ENCODE data around the gene MAN2A1.
A peak's percentile ranks its signal among the peaks of the same experiment; 100 is the strongest.

Gene MAN2A1

DNA sequence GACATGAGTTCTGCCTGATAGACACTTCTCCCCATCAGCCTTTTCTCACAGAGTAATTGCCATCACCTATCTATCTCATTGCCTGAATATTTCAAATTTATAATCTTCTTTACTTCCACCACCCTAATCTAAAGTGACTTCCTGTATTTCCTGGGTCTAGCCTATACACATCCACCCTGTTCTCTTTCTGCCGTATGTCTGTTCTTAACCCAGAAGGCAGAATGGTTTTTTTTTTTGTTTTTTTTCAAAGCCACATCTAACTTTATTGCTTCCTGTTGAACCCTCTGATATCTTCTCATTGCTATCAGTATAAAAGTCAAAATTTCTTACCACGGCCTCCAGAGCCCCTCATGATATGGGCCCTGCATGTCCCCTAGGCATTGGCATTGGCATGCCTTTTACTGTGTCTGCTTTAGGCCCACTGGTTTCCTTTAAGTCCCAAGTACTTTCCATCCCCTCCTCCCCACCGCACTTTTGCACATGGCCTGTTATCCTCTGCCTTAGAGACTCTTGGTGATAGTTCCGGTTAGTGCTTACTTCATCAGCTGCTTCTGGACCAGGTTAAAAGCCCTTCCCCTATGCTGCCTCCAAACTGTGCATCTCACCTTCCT lies 159.9 kb downstream of the MAN2A1 start:
- TF ChIP-seq, protein P1, sequence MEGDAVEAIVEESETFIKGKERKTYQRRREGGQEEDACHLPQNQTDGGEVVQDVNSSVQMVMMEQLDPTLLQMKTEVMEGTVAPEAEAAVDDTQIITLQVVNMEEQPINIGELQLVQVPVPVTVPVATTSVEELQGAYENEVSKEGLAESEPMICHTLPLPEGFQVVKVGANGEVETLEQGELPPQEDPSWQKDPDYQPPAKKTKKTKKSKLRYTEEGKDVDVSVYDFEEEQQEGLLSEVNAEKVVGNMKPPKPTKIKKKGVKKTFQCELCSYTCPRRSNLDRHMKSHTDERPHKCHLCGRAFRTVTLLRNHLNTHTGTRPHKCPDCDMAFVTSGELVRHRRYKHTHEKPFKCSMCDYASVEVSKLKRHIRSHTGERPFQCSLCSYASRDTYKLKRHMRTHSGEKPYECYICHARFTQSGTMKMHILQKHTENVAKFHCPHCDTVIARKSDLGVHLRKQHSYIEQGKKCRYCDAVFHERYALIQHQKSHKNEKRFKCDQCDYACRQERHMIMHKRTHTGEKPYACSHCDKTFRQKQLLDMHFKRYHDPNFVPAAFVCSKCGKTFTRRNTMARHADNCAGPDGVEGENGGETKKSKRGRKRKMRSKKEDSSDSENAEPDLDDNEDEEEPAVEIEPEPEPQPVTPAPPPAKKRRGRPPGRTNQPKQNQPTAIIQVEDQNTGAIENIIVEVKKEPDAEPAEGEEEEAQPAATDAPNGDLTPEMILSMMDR (conservative IDR thresholded peaks at IDR 0.05; ENCODE audit: control insufficient read depth, insufficient read depth, low read depth, low read length): no peak
- no peak overlapping the region for H3K4me3 ChIP-seq (ENCODE audit: control insufficient read depth, low read depth, low read length)
- DNase-seq (ENCODE audit: low read depth): no peak

DNA sequence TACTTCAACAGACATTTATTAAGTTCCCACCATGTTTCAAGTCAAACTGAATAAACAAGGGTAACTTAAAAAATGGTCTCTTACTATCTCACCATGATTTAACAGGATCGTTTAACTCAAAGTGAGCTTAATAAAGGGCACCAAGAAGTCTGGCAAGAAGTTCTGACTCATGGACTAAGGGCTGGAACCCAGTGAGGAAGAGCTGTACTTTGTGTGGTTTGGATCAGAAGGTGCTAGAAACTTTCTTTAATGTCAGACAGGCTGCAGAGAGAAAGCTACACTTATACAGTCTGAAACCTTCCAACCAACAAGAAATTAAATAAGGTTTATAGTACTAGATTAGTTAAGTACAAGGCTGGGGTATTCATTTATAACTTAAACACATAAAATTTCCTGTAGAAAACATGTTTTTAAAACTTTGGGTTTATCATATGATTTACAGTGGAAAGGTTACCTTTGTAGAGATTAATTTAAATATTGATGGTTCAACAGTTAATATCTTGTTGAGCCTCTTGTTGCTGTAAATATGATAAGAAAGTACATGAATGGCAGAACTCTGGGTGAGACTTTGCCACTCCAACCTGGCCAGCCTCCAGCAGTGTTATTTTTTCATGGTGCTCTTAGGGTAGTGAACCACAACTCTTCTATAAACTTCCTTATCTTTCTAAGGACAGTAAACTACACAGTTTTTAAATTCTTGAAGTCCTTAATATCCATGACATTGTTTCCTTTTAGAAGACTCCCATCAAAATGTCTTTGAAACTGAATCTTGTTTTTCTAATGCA lies 162.8 kb downstream of the MAN2A1 start:
- peak; percentile 67 for DNase-seq (ENCODE audit: low read depth)
- TF ChIP-seq, protein P1 (conservative IDR thresholded peaks at IDR 0.05; ENCODE audit: control insufficient read depth, insufficient read depth, low read depth, low read length): no peak
- no peak overlapping the region for H3K4me3 ChIP-seq (ENCODE audit: control insufficient read depth, low read depth, low read length)

DNA sequence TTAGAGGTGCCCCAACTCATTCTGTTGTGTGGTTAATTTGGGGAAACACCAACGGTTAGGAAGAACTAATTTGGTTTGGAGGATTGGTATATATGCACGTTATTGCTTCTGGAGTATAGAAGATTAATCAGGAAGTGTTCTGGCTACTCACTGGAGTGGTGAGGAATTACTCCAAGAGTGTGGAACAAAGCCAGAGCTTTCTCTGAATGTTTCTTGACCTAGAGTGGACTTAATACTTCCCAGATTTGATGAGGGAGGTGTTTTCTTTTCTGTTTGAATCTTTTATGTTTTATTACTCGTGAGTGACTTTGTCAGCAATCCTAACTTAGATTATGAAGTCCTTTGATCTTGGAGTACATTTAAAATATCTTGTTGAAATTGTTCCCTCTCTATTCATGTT lies 163.7 kb downstream of the MAN2A1 start:
- TF ChIP-seq, protein P1 (conservative IDR thresholded peaks at IDR 0.05; ENCODE audit: control insufficient read depth, insufficient read depth, low read depth, low read length): no peak
- H3K4me3 ChIP-seq (ENCODE audit: control insufficient read depth, low read depth, low read length): no peak overlapping the region
- peak; percentile 71 for DNase-seq (ENCODE audit: low read depth)

DNA sequence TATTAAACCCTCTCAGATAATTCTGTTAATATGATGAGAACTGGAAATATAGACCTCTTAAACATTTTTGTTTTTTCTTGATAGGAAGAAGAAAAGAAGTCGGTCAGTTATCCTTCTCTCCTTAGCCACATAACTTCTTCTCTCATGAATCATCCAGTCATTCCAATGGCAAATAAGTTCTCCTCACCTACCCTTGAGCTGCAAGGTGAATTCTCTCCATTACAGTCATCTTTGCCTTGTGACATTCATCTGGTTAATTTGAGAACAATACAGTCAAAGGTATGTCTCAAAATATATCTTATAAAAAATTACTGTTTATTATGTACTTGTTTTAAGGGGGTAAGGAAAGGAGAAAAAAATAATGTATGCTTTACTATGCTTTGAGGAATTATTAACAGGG lies 165.3 kb downstream of the MAN2A1 start:
- no peak overlapping the region for H3K4me3 ChIP-seq (ENCODE audit: control insufficient read depth, low read depth, low read length)
- no peak for DNase-seq (ENCODE audit: low read depth)
- TF ChIP-seq, protein P1 (conservative IDR thresholded peaks at IDR 0.05; ENCODE audit: control insufficient read depth, insufficient read depth, low read depth, low read length): no peak

DNA sequence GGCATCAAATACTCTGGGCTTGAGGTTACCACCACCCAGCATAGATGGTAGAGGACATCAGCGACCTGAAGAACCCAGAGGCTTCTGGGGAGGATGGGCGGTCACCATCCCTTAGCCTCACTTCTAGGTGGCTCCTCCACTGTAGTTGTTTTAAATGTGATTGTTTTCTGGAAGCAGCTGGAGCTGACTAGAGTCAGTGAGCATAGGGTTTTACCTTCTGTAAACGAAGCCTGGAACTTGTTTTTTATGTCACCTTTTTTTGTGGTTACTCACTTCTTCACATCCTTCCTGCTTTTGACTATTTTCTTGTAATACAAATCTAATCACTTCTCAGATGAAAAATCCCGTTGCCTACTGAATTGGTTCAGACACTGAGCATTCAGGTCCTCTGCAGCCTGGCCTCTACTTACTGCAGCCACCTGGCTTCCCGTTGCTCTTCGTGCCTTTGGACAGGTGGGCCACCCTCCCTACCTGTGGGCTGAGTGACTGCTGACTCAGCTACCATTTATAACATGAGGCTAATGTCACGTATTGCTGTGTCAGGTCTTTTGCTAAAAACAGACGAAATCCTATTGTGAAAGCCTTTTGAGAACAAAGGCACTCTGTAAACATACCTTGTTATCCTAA lies 167.8 kb downstream of the MAN2A1 start:
- DNase-seq (ENCODE audit: low read depth): no peak
- H3K4me3 ChIP-seq (ENCODE audit: control insufficient read depth, low read depth, low read length): no peak overlapping the region
- TF ChIP-seq, protein P1 (conservative IDR thresholded peaks at IDR 0.05; ENCODE audit: control insufficient read depth, insufficient read depth, low read depth, low read length): no peak

DNA sequence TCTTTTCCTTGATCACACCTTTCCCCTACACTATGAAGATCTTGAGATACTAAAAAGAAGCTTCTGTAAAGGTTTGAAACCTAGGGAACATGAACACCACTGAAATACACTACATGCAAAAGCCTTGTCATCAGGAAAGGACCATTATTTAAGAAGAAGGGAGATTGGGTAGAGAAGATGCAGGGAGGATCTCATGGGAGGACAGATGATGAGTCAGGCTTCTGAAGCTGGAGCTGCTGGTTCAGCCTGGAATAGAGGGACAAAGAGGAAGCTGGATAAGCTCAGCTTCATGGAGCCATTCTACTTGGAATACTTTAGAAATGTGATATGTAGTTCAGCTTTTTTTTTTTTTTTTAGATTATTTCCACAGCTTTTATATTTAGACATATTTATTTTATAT lies 169.8 kb downstream of the MAN2A1 start:
- no peak overlapping the region for H3K4me3 ChIP-seq (ENCODE audit: control insufficient read depth, low read depth, low read length)
- DNase-seq (ENCODE audit: low read depth): peak; percentile 63
- TF ChIP-seq, protein P1 (conservative IDR thresholded peaks at IDR 0.05; ENCODE audit: control insufficient read depth, insufficient read depth, low read depth, low read length): no peak
